T-helper 1 cell (primary cell): ENCODE data around the gene DISP3.

ENCODE experiments used
- DNase-seq, 5 donors: peaks; one replicate each; pipeline ENCODE4 v3.0.0-alpha.2; 2012 to 2020

The DISP3 gene

GRCh38 chr1:11529763-11530730 lies 51.1 kb downstream of the DISP3 start:
- DNase-seq = no peak

DNA sequence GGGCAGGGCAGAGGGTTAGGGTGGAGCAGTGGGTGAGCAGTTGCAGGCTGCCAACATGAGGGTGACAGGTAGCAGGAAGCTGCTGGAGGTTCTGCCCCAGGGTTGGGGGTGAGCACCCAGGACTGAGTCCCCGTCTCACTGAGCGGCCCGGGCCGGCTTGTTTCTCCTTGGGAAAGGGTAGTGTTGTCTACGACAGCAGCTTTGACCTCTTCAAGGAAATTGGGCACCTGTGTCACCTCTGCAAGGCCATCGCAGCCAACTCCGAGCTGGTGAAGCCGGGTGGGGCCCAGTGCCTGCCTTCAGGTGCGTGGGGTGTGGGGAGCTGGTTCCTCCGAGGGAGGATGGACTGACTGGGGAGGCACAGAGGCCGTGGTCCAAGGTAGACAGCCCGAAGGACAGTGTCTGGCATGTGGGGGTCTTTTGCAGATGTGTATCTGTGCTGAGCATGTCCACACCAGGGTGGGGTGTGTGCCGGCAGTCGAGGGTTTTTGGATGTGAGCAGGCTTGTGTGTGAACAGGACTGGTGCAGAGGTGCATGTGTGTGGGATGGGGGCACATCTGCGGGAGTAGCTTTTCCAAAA lies 51.9 kb downstream of the DISP3 start:
- DNase-seq = no peak

GRCh38 chr1:11531314-11531870 lies 52.4 kb downstream of the DISP3 start:
- DNase-seq = no peak

- DNase-seq = no peak
These were observed 53.0 kb downstream of the DISP3 start for GRCh38 chr1:11531943-11532342.

DNA sequence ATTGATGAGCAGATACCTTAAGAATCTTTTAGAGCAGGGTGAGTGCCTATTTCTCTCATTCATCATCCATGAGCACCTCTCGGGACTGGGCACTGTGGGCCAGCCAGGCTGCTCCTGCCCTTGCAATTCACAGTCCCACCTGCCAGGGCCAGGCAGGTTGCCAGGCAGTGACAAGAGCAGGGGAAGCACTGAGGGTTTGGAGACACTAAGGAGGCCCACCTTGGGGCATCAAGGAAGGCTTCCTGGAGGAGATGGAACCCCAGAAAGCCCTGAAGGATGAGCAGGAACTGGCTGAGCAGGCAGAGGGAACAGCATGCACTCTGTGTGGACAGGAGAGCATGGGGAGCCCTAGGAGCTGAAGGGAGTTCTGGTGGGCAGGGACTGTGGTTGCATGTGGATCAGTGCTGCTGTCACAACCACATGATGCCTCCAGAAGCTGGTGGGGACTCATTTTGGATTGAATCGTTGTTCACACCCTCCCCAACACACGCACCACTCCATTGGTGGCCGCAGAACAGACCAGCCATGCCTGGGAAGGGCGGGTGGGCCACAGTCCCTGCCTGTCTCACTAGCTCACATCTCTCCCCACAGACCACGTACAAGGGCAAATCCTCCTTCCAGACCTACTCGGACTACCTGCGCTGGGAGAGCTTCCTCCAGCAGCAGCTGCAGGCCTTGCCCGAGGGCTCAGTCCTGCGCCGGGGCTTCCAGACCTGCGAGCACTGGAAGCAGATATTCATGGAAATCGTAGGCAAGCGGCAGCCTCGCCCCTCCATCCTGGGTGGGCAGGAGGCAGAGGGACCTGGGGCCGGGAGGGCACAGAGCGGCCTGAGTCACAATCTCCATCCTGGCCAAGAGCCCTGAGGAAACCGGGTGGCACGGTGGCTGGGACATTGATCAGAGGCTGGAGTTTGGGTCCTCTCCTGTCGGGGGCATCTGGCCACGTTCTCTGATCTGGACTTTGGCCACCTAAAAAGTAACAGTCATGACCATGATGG lies 55.1 kb downstream of the DISP3 start:
- DNase-seq = no peak

DNA sequence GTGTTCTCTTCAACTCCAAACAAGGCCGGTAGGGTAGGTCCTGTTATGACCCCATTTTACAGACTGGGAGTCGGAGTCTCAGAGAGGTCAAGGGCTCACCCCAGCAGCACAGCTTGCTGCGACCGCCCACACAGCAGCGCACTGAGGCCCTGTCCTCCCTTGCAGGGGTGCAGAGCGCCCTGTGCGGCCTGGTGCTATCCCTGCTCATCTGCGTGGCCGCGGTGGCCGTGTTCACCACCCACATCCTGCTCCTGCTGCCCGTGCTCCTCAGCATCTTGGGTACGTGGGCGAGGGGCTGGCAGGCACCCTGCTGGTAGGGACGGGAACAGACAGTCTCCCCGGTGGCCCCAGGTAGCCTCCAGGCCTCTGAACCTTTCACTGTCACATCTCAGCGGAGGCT lies 55.9 kb downstream of the DISP3 start:
- DNase-seq = no peak

- DNase-seq = no peak
These were observed 56.4 kb downstream of the DISP3 start for GRCh38 chr1:11535316-11535715.

- DNase-seq = no peak
These were observed 57.0 kb downstream of the DISP3 start for GRCh38 chr1:11535761-11536572.

DNA sequence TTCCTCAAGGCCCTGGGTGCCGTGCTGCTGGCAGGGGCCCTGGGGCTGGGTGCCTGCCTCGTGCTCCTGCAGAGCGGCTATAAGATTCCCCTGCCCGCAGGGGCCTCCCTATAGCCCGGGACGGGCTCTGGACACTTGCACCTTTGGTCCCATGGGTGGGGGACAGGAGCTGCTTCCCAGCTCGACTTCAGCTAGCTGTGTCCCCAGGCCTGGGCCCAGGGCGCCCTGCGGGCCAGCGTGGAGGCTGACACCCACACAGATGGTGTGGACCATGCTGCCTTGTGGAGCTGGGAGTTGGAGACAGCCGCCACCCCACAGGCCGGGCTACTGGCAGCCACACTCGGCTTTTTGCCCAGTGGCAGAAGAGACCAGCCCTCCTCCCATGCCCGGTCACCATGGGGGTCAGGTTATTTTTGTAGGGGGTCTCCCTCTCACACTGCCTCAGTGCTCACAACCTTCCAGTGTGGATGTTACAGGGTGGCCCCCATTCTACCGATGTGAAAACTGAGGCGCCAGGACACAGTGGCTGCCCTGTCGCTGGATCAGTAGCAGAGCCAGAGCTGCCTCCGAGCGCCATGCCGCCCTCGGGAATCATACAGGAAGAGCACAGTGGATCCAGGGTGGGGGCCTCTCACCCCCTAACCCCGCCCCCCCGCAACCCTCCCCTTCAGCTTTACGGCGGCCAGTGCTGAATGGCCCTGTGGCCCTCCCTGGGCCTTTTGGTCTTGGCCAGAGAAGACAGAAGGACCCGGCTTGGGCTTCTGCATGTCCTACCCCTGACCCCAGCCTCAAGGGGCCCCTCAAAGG lies 57.8 kb downstream of the DISP3 start:
- no peak for DNase-seq

GRCh38 chr1:11537380-11537764 lies 58.4 kb downstream of the DISP3 start:
- DNase-seq = no peak

DNA sequence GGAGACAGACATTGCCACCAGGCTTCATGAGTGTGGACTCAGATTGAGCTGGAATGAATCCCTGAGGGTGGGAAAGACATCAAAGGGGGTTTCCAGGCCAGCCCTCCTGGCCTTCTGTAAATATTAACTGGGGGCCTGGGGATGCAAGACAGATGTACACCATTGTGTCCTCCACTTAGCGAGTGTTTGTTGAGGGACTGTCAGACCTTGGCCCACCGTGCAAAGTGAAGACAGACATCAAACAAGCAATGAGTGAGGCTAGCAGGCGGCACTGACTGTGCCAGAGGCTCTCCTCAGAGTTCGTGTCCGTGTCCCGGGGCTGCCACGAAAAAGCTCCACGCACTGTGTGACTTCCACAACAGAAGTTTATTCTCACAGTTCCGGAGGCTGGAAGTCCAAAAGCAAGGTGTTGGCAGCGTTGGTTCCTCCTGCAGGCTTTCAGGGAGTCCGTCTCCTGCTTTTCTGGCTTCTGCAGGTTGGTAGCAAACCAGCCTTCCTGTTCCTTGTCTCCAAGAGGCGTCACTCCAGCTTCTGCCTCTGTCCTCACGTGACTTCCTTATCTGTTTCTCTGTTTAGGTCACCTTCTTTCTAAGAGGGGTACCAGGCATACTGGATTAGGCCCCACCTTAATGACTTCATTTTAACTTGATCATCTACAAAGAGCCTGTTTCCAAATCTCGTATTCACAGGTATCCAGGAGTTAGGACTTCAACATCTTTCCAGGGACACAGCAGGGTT lies 59.1 kb downstream of the DISP3 start:
- DNase-seq = no peak

DNA sequence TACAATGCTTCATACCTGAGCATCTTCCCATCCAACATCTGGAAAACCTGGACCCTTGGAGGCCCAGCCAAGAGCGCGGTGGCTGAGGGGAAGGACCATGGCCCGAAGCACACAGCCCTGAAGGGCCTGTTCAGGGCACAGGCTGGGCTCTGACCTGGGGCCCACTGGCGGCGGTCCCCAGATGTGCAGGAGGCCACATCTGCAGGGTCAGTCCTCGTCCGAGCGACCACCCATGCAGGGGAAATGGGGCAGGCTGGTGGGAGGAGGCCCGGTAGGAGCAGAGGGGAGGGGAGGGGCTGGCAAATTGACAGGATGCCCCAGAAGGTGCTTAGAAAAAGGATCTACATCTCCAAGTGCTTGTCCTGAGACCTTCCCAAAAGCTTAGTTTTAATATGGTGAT lies 59.9 kb downstream of the DISP3 start:
- DNase-seq = no peak

- DNase-seq = no peak
These were observed 61.2 kb downstream of the DISP3 start for GRCh38 chr1:11539850-11540772.

DNA sequence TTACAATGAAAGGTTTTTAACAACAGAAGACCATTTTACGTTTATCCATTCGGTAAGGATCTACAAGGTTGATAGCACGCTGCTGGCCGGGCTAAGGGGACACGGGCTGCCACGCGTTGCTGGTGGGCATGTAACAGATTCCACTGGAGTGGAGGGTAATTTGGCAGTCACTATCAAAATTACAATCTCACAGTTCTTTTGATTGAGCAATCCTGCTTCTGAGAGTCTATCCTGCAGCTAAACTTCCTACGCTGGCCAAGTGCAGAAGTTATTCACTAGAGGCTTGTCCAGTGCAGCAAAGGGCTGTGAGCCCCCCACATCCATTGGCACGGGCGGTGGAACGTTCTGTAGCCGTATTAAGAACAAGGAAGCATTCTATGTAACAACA lies 61.8 kb downstream of the DISP3 start:
- no peak for DNase-seq

- no peak for DNase-seq
These were observed 62.3 kb downstream of the DISP3 start for GRCh38 chr1:11541236-11541635.

DNA sequence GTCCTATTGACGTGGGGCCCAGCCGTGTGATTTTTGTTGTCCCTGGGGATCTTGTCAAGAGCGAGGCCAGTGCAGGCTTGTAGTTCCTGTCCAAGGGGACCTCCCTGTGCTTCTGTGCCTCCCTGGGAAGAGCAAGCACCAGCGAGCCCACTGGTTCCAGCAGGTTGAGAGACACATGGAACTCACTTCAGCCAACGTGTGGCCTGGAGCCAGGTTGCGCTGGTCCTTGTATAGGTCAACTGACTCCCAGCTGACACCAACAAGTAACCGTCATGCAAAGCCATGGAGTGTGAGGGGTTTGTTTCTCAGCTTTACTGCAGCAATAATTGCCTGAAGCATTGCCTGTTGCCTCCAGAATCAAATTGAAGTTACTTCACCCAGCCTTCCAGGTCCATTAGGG lies 63.0 kb downstream of the DISP3 start:
- DNase-seq = no peak

GRCh38 chr1:11543392-11543791 lies 64.4 kb downstream of the DISP3 start:
- DNase-seq = no peak

DNA sequence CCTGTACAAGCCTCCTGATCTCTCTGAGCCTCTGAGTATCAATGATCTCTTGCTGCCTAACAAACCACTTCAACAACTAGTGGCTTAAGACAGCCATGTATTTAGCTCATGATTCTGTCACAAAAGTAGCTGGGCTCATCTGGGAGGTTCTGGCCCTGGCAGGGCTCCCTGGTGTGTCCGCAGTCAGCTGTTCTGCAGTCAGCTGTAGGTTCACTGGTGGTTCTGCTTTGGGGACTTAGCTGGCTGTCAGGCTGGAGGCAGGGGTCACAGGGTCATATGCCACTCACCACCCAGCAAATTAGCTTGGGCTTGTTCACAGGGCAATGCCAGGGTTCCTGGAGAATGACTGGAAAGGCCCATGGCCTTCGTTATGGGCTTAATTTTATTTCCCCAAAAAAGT lies 64.8 kb downstream of the DISP3 start:
- no peak for DNase-seq

DNA sequence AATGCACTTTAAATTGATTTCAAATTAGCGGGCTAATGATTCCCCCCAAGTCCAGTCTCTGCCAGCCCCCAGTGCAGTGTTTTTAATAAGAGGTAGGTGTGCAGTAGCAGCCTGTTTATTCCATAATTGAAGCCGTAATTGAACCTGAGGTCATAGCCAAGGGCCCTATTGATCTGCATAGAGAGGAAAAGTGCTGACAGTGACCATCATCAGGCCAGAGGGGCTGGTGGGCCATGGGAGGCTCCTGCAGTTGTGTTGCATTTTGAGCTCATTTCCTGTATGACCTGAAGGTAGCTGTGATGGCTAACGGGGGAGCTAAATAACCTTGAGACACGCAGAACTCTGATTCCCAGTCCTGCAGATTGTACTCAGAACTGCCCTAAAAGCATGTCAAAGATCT lies 67.5 kb downstream of the DISP3 start:
- no peak for DNase-seq
